Stomach (tissue), 9 donors: ENCODE measurements around the gene SEMA4G. TPM values are rescaled to one million over a fixed set of nuclear protein-coding genes. Genes with fewer than 3 reads are reported as not detected.

Source experiments
- DNase-seq, 2 donors: peaks; one replicate each; pipeline versions ENCODE4 v3.0.0 to v3.0.0-alpha.2; 2013 to 2019
- H3K27ac ChIP-seq, 5 donors: fragments of 200-600 bp in 4 of 5; sonication (generic) in 4 of 5; one replicate each; pipeline ENCODE4 v1.5.1; 2013 to 2019; ENCODE audit warnings: mild to moderate bottlenecking in 1 of 5, moderate library complexity in 1 of 5
- H3K27me3 ChIP-seq, 3 donors: fragments of 200-600 bp; sonication (generic); one replicate each; pipeline ENCODE4 v1.5.1; 2017 to 2019; ENCODE audit warnings: mixed run types in 1 of 3
- H3K36me3 ChIP-seq, 4 donors: fragments of 200-600 bp; sonication (generic); 1 replicate in 3 of 4; 2 replicates in 1 of 4; pipeline ENCODE4 v1.5.1; 2016 to 2019
- H3K4me1 ChIP-seq, 4 donors: fragments of 200-600 bp; sonication (generic); one replicate each; pipeline ENCODE4 v1.5.1; 2016 to 2019
- H3K4me3 ChIP-seq, 4 donors: fragments of 200-600 bp; sonication (generic) in 3 of 4; one replicate each; pipeline ENCODE4 v1.5.1; 2016 to 2019; ENCODE audit warnings: mild to moderate bottlenecking in 1 of 4
- H3K9me3 ChIP-seq, 4 donors: fragments of 200-600 bp; sonication (generic); one replicate each; pipeline ENCODE4 v1.5.1; 2016 to 2019
- CTCF ChIP-seq, 7 experiments: fragments of 450-650 bp in 4 of 7; fragments of 200-600 bp in 3 of 7; sonication (generic) in 3 of 7; IDR thresholded peaks; one replicate each; pipeline ENCODE4 v1.5.1; 2016 to 2019; ENCODE audit warnings: antibody characterized with exemption in 7 of 7, control low read depth in 2 of 7, mild to moderate bottlenecking in 1 of 7
- EP300 ChIP-seq: sonication (generic); formaldehyde crosslinking; IDR thresholded peaks from one replicate; pipeline ENCODE4 v1.6.1; 2017; ENCODE audit warnings: antibody characterized with exemption
- POLR2A ChIP-seq, 4 donors: fragments of 450-650 bp; IDR thresholded peaks; one replicate each; pipeline ENCODE4 v1.6.1; 2016; ENCODE audit warnings: antibody characterized with exemption in 4 of 4, control low read depth in 2 of 4, mild to moderate bottlenecking in 1 of 4, moderate library complexity in 1 of 4
- POLR2AphosphoS5 ChIP-seq, 3 donors: sonication (generic); formaldehyde crosslinking; IDR thresholded peaks; one replicate each; pipeline ENCODE4 v1.6.1; 2016; ENCODE audit warnings: antibody characterized with exemption in 3 of 3
- WGBS, 5 donors: extraction: QIAGEN DNeasy Blood & Tissue Kit in 3 of 5; methylation state at CpG; one replicate each; pipeline versions ENCODE4 v1.1.5 to v1.1.7; 2013 to 2018; 5-methylcytosine and 5-hydroxymethylcytosine counted together
- intact Hi-C: fragments of 100-400 bp; cut with DNase I; formaldehyde crosslinking; loops from one replicate; pipeline ENCODE4 v1.15.1; 2023; ENCODE audit warnings: low total_unique reads
- polyA plus RNA-seq, 3 donors: library from polyadenylated mRNA; stranded (reverse); fragments of 200-250 nt; gene quantifications; one replicate each; pipeline ENCODE4 v1.2.3, GENCODE V29; 2013
- total RNA-seq, 5 donors: library from RNA; depleted of rRNA; stranded (reverse); fragments of >200 nt; gene quantifications; one replicate each; pipeline versions ENCODE4 v1.1.0 to v1.2.3, GENCODE V29; 2014 to 2016
- donor health status: healthy with polysubstance abuse.
- donor health status: Bipolar disorder and iron deficiency.
- donor health status: healthy.

Gene SEMA4G
- total and polyA plus RNA-seq, 8 donors, result 5.1 to 96.3 (median 7.6) TPM

DNA sequence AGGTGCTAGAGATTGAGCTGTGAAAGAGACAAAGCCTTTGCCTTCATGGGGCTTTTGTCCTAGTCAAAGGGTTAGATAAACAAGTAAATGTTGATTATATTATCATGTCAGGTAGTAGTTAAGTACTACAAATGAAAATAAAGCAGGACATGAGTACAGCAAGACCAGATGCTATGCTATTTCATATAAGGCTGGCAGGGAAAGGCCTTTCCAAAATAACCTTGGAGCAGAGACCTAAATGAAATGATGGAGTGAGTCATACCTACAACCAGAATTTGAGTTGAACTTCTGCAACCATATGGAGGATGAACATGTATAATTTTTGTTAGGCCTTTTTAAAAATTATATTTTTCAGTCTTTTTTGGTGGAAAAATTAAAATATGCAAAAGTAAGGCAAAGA is 23.6 kb upstream of the SEMA4G start:
- Histone ChIP-seq H3K27ac (no peak overlapping the region), H3K4me3 (no peak overlapping the region), H3K36me3 (peaks cover 59 to 100% (median 100%) of the 10 kb centered on the region in 4 donors), H3K27me3 (no peaks in the 10 kb centered on the region), H3K9me3 (no peaks in the 10 kb centered on the region), H3K4me1 (no peaks in the 10 kb centered on the region)
- DNase-seq, result no peak
- intact Hi-C loops, result no loop called here
- TF ChIP-seq POLR2AphosphoS5 (IDR thresholded peaks at IDR 0.05), result no peak
- TF ChIP-seq CTCF (IDR thresholded peaks at IDR 0.05), result no peak
- TF ChIP-seq POLR2A (IDR thresholded peaks at IDR 0.05), result no peak
- TF ChIP-seq EP300, result no peak

- intact Hi-C loops, result no loop called here
- Histone ChIP-seq H3K4me3 (no peak overlapping the region), H3K4me1 (no peaks in the 10 kb centered on the region), H3K27ac (no peak overlapping the region), H3K9me3 (no peaks in the 10 kb centered on the region), H3K27me3 (no peaks in the 10 kb centered on the region), H3K36me3 (peaks cover 72 to 100% (median 100%) of the 10 kb centered on the region in 4 donors)
- TF ChIP-seq POLR2AphosphoS5 (IDR thresholded peaks at IDR 0.05) (no peak), POLR2A (IDR thresholded peaks at IDR 0.05) (no peak), EP300 (no peak), CTCF (IDR thresholded peaks at IDR 0.05) (no peak)
- DNase-seq, result no peak
- 82 to 89% (median 86%) methylated on average over 3 of the region's 3 CpGs for WGBS, 5 donors
These were observed 20.4 kb upstream of the SEMA4G start for GRCh38 chr10:100948916-100949315.

GRCh38 chr10:100960251-100960650 is 9.1 kb upstream of the SEMA4G start:
- TF ChIP-seq POLR2A (IDR thresholded peaks at IDR 0.05) (no peak), CTCF (IDR thresholded peaks at IDR 0.05) (no peak), EP300 (no peak), POLR2AphosphoS5 (IDR thresholded peaks at IDR 0.05) (no peak)
- Histone ChIP-seq H3K4me3 (no peak overlapping the region), H3K9me3 (no peaks in the 10 kb centered on the region), H3K36me3 (peaks cover 20 to 93% (median 88%) of the 10 kb centered on the region in 4 donors), H3K4me1 (no peaks in the 10 kb centered on the region), H3K27me3 (no peaks in the 10 kb centered on the region), H3K27ac (no peak overlapping the region)
- no peak for DNase-seq
- intact Hi-C loops, result no loop called here

- intact Hi-C loops, result no loop called here
- H3K36me3 ChIP-seq, result peaks cover 8 to 85% (median 76%) of the 10 kb centered on the region in 4 donors
- 69 to 78% (median 71%) methylated on average over 4 of the region's 4 CpGs for WGBS, 5 donors
These were observed 6.8 kb upstream of the SEMA4G start for GRCh38 chr10:100962351-100963080.

DNA sequence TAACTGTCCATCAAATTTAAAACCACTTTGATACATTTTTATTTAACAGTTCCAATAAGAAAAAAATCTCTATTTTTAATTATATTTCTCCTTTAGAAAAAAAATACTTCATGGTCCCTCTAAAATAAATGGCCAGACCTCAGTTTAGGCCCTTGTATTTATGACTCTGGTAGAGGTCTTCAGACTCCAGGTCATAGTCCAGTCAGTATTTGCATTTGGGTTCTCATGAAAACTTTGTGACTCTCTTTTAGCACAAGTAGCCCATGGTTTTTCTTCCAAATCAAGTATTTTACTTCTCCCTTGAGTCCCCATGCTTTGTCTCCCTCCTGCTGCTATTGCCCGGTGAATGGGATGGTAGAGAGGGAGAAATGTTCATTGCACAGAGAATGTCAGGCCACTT is 5.5 kb upstream of the SEMA4G start:
- Histone ChIP-seq H3K27ac (no peak overlapping the region), H3K36me3 (peaks cover 7 to 72% (median 63%) of the 10 kb centered on the region in 4 donors), H3K4me3 (no peak overlapping the region), H3K9me3 (no peaks in the 10 kb centered on the region), H3K27me3 (no peaks in the 10 kb centered on the region), H3K4me1 (peaks cover 4 to 8% (median 7%) of the 10 kb centered on the region in 4 donors)
- DNase-seq, result no peak
- 90 to 100% (median 96%) methylated on average over 1 of the region's 1 CpG for WGBS, 5 donors
- TF ChIP-seq EP300 (no peak), CTCF (IDR thresholded peaks at IDR 0.05) (no peak), POLR2A (IDR thresholded peaks at IDR 0.05) (no peak), POLR2AphosphoS5 (IDR thresholded peaks at IDR 0.05) (no peak)
- intact Hi-C loops, result no loop called here

More at GRCh38 chr10:100962351-100963080, 6.8 kb upstream of the SEMA4G start:
- Histone ChIP-seq H3K9me3 (no peaks in the 10 kb centered on the region), H3K4me3 (no peak overlapping the region), H3K27me3 (no peaks in the 10 kb centered on the region), H3K4me1 (no peaks in the 10 kb centered on the region), H3K27ac (no peak overlapping the region)
- DNase-seq, result no peak
- no peak for TF ChIP-seq POLR2AphosphoS5 (IDR thresholded peaks at IDR 0.05)
- TF ChIP-seq POLR2A (IDR thresholded peaks at IDR 0.05), result no peak
- no peak for TF ChIP-seq EP300
